ENCODE measurements around the gene PPARD.

DNA sequence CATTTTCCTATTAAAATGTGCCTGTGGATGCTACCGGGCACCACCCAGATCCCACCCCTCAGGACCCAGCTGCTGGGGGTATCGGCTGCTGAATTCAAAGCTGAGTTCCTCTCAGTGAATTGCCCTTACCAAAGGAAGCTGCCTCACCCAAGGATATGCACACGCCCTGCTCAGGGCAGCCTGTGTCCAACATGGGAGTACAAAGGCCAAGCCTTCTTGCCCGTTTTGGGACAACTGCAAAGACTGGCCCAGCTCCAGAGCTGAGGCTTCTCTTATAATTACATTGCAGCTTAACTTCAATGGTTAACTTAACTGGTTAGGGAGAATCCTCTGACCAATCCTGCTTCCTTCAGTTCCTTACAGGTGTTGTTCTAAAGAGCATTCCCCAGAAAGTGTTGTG is 89.9 kb downstream of the PPARD start:
- TF ChIP-seq, protein P1, sequence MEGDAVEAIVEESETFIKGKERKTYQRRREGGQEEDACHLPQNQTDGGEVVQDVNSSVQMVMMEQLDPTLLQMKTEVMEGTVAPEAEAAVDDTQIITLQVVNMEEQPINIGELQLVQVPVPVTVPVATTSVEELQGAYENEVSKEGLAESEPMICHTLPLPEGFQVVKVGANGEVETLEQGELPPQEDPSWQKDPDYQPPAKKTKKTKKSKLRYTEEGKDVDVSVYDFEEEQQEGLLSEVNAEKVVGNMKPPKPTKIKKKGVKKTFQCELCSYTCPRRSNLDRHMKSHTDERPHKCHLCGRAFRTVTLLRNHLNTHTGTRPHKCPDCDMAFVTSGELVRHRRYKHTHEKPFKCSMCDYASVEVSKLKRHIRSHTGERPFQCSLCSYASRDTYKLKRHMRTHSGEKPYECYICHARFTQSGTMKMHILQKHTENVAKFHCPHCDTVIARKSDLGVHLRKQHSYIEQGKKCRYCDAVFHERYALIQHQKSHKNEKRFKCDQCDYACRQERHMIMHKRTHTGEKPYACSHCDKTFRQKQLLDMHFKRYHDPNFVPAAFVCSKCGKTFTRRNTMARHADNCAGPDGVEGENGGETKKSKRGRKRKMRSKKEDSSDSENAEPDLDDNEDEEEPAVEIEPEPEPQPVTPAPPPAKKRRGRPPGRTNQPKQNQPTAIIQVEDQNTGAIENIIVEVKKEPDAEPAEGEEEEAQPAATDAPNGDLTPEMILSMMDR (IDR thresholded peaks at IDR 0.05): no peak
- no peak for TF ChIP-seq POLR2AphosphoS5 (IDR thresholded peaks at IDR 0.05)
- no peak for TF ChIP-seq EP300 (IDR thresholded peaks at IDR 0.05)

All from suprapubic skin (tissue), 4 donors.